GM23338 (cell line): ENCODE measurements around the gene ADAD1. TPM values are rescaled to one million over a fixed set of nuclear protein-coding genes. Genes with fewer than 3 reads are reported as not detected.

ENCODE experiments used
- ATAC-seq: fragments of 200-7000 bp; cut with Tn5 transposase; 3 replicates; pipeline ENCODE4 v1.9.1; 2020
- DNase-seq: peaks from one replicate; pipeline ENCODE4 v3.0.0-alpha.2; 2015; ENCODE audit warnings: low spot score
- H2AFZ ChIP-seq: fragments of 200-600 bp; sonication (generic); 2 replicates; pipeline ENCODE4 v1.8.0; 2016; ENCODE audit warnings: antibody characterized with exemption, mild to moderate bottlenecking, moderate library complexity
- H3F3A ChIP-seq: fragments of 200-600 bp; sonication (generic); replicated peaks from 2 replicates; pipeline ENCODE4 v1.8.0; 2017; ENCODE audit warnings: antibody characterized with exemption, mixed run types, low read depth
- H3K27ac ChIP-seq: fragments of 200-600 bp; sonication (generic); 2 replicates; pipeline ENCODE4 v1.6.1; 2016; ENCODE audit warnings: low read depth
- H3K27me3 ChIP-seq: fragments of 200-600 bp; sonication (generic); 2 replicates; pipeline ENCODE4 v1.8.0; 2016; ENCODE audit warnings: mild to moderate bottlenecking, mixed run types, moderate library complexity; ENCODE audit not compliant: insufficient read depth
- H3K36me3 ChIP-seq: fragments of 200-600 bp; sonication (generic); 2 replicates; pipeline ENCODE4 v1.8.0; 2016; ENCODE audit warnings: mild to moderate bottlenecking; ENCODE audit not compliant: insufficient read depth
- H3K4me1 ChIP-seq: fragments of 200-600 bp; sonication (generic); 2 replicates; pipeline ENCODE4 v1.8.0; 2016; ENCODE audit warnings: mild to moderate bottlenecking, moderate library complexity; ENCODE audit not compliant: insufficient read depth
- H3K4me2 ChIP-seq: fragments of 200-600 bp; sonication (generic); 2 replicates; pipeline ENCODE4 v1.7.1; 2017; ENCODE audit warnings: mixed run types
- H3K4me3 ChIP-seq: fragments of 200-600 bp; sonication (generic); 2 replicates; pipeline ENCODE4 v1.6.1; 2016; ENCODE audit warnings: mixed run types
- H3K79me2 ChIP-seq: fragments of 200-600 bp; sonication (generic); replicated peaks from 2 replicates; pipeline ENCODE4 v1.8.0; 2017; ENCODE audit warnings: mild to moderate bottlenecking; ENCODE audit not compliant: insufficient read depth
- H3K9me2 ChIP-seq: fragments of 200-600 bp; sonication (generic); 2 replicates; pipeline ENCODE4 v1.8.0; 2017; ENCODE audit not compliant: insufficient read depth
- H4K20me1 ChIP-seq: fragments of 200-600 bp; sonication (generic); replicated peaks from 2 replicates; pipeline ENCODE4 v1.8.0; 2017; ENCODE audit warnings: mild to moderate bottlenecking; ENCODE audit not compliant: insufficient read depth
- H3K27ac Mint-ChIP-seq: 2 replicates; pipeline ENCODE4 v1.8.0; 2020; ENCODE audit warnings: inconsistent platforms, mild to moderate bottlenecking, moderate library complexity, mixed read lengths
- H3K27me3 Mint-ChIP-seq: 3 replicates; pipeline ENCODE4 v1.8.0; 2022; ENCODE audit warnings: low read depth, mild to moderate bottlenecking, moderate library complexity, mixed read lengths, inconsistent platforms; ENCODE audit not compliant: insufficient read depth, poor library complexity
- H3K36me3 Mint-ChIP-seq: 3 replicates; pipeline ENCODE4 v1.8.0; 2021; ENCODE audit warnings: low read depth, mild to moderate bottlenecking, inconsistent platforms, moderate library complexity, mixed read lengths
- H3K4me1 Mint-ChIP-seq: 3 replicates; pipeline ENCODE4 v1.8.0; 2020; ENCODE audit warnings: mild to moderate bottlenecking, inconsistent platforms, mixed read lengths
- H3K4me3 Mint-ChIP-seq: 3 replicates; pipeline ENCODE4 v1.8.0; 2021; ENCODE audit warnings: moderate library complexity, mild to moderate bottlenecking, inconsistent platforms, mixed read lengths
- H3K9me3 Mint-ChIP-seq: 3 replicates; pipeline ENCODE4 v1.8.0; 2020; ENCODE audit warnings: moderate library complexity, mild to moderate bottlenecking, inconsistent platforms, mixed read lengths
- CREB1 ChIP-seq: fragments of 250-450 bp; sonication (Bioruptor Pico); IDR thresholded peaks from 2 replicates; pipeline ENCODE4 v1.5.0; 2020; ENCODE audit warnings: low read depth, mild to moderate bottlenecking, moderate library complexity
- CTCF ChIP-seq, 2 experiments: fragments of 200-600 bp in 1 of 2; sonication (generic) in 1 of 2; conservative IDR thresholded peaks; 2 replicates each; pipeline versions ENCODE4 v1.5.1 to v1.6.1; 2016 to 2017; ENCODE audit warnings: antibody characterized with exemption in 2 of 2, low read depth in 2 of 2, mild to moderate bottlenecking in 2 of 2, moderate library complexity in 1 of 2
- EZH2 ChIP-seq: fragments of 200-600 bp; sonication (generic); IDR thresholded peaks from one replicate; pipeline ENCODE4 v1.8.0; 2017; ENCODE audit warnings: antibody characterized with exemption, mild to moderate bottlenecking, low read depth; ENCODE audit not compliant: unreplicated experiment
- EZH2phosphoT487 ChIP-seq: fragments of 200-600 bp; sonication (generic); IDR thresholded peaks from one replicate; pipeline ENCODE4 v1.8.1; 2018; ENCODE audit warnings: antibody characterized with exemption; ENCODE audit not compliant: unreplicated experiment
- JUNB ChIP-seq: IDR thresholded peaks from one replicate; pipeline ENCODE4 v1.6.1; 2016; ENCODE audit warnings: antibody characterized with exemption; ENCODE audit not compliant: unreplicated experiment
- NANOG ChIP-seq: IDR thresholded peaks from 2 replicates; pipeline ENCODE4 v1.6.1; 2016; ENCODE audit warnings: antibody characterized with exemption, borderline replicate concordance
- REST ChIP-seq: IDR thresholded peaks from one replicate; pipeline ENCODE4 v1.6.1; 2018; ENCODE audit warnings: antibody characterized with exemption; ENCODE audit not compliant: unreplicated experiment
- STAT1 ChIP-seq: IDR thresholded peaks from one replicate; pipeline ENCODE4 v1.6.1; 2016; ENCODE audit warnings: antibody characterized with exemption; ENCODE audit not compliant: unreplicated experiment
- ZNF114 ChIP-seq: fragments of 250-450 bp; sonication (Bioruptor Pico); IDR thresholded peaks from 2 replicates; pipeline ENCODE4 v1.5.0; 2020; ENCODE audit warnings: mild to moderate bottlenecking, moderate library complexity
- ZNF331 ChIP-seq: fragments of 250-450 bp; sonication (Bioruptor Pico); IDR thresholded peaks from 2 replicates; pipeline ENCODE4 v1.5.0; 2020; ENCODE audit warnings: low read depth, mild to moderate bottlenecking, moderate library complexity
- polyA plus RNA-seq: library from polyadenylated mRNA; unstranded; fragments of >200 nt; fragmentation: Nextera tagmentation; extraction: Ambion mirVana; gene quantifications from 2 replicates; pipeline ENCODE4 v1.2.1, GENCODE V29; 2016
- total RNA-seq: library from RNA; depleted of rRNA; stranded (reverse); fragments of >200 nt; shearing (Covaris generic); gene quantifications from 2 replicates; pipeline ENCODE4 v1.2.3, GENCODE V29; 2014

The ADAD1 gene
- total and polyA plus RNA-seq, 2 experiments from 2014 or later: not detected

GRCh38 chr4:122384245-122384644, 5.4 kb downstream of the ADAD1 start (continued):
- no peak for TF ChIP-seq EZH2
- TF ChIP-seq CREB1 (CRISPR knock-in tag): no peak
- TF ChIP-seq EZH2phosphoT487: no peak

GRCh38 chr4:122393276-122393675, 14.5 kb downstream of the ADAD1 start:
- Mint-ChIP-seq H3K4me3 (no peak overlapping the region), H3K27ac (no peak overlapping the region), H3K4me1 (no peaks in the 10 kb centered on the region), H3K9me3 (peaks cover 10% of the 10 kb centered on the region; the same call in 2 of the 3 replicates), H3K27me3 (no peaks in the 10 kb centered on the region), H3K36me3 (peaks cover under 1% of the 10 kb centered on the region; the same call in 1 of the 3 replicates)
- TF ChIP-seq STAT1 (no peak), CTCF (conservative IDR thresholded peaks at IDR 0.05; ENCODE audit: low read depth in 2 of 2) (no peak), JUNB (no peak), ZNF114 (CRISPR knock-in tag) (no peak), NANOG (no peak), REST (no peak), EZH2phosphoT487 (no peak), ZNF331 (CRISPR knock-in tag) (no peak)
- Histone ChIP-seq H3K27me3 (no peaks in the 10 kb centered on the region), H3K4me2 (no peak overlapping the region), H3K4me3 (no peak overlapping the region), H3K79me2 (no peaks in the 10 kb centered on the region), H3K36me3 (no peaks in the 10 kb centered on the region), H3K27ac (no peak overlapping the region), H3K4me1 (no peaks in the 10 kb centered on the region), H3F3A (no peaks in the 10 kb centered on the region), H2AFZ (no peak overlapping the region), H3K9me2 (0 out of 2 replicates have a peak, but pooled peaks cover 2% of the 10 kb centered on the region), H4K20me1 (no peaks in the 10 kb centered on the region)
- DNase-seq: no peak
- no peak for ATAC-seq
